Measurements from ENCODE around the gene MYBPC1. TPM values are rescaled to one million over a fixed set of nuclear protein-coding genes. Genes with fewer than 3 reads are reported as not detected.

Gene MYBPC1
- total and polyA plus RNA-seq, 9 of the 15 experiments (the other 6 are each of a cell fraction or from before 2014, with no cell fraction given): not detected

DNA sequence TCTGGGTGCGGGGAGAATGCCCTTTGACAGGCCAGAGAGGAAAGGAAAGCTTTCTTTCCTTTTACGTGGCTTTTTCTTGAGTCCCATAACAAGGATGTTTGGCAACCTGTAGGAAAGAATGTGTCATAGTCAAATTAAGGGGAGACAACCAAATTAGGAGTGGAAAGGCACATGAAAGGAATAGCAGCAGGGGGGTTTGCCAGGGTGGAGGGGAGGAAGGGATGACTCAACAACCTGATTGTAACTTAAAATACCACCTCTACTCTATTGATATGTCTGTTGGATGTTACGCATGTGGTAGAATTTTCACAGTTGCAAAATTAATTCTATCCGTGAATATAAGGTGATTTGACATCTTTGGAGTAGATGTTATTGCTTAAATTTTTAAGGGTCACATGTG, 28.5 kb upstream of the MYBPC1 start:
- ChIA-PET CTCF (ENCODE audit: low intra/inter-chr PET ratio) (no interaction called here), POLR2A (no interaction called here)
- ATAC-seq: no peak
- Histone ChIP-seq H2AFZ (ENCODE audit: low read depth, low read length) (no peak overlapping the region), H3K36me3 (ENCODE audit: control insufficient read depth, insufficient read depth, low read length) (no peaks in the 10 kb centered on the region), H3K4me2 (ENCODE audit: insufficient read depth, low read length) (no peak overlapping the region), H3K9me1 (ENCODE audit: control insufficient read depth, insufficient read depth, low read length) (no peaks in the 10 kb centered on the region), H3K4me1 (replicated peaks in 1 of 2; ENCODE audit: control insufficient read depth in 2 of 2, insufficient read depth in 2 of 2, low read length in 2 of 2) (no peaks in the 10 kb centered on the region), H3K4me3 (no peak overlapping the region), H3K79me2 (ENCODE audit: control insufficient read depth, insufficient read depth, low read length) (no peaks in the 10 kb centered on the region), H3K9me3 (replicated peaks; ENCODE audit: control insufficient read depth, insufficient read depth, low read depth, low read length) (no peaks in the 10 kb centered on the region), H3K9ac (ENCODE audit: insufficient read depth in 1 of 2, low read depth in 2 of 2, low read length in 2 of 2) (no peak overlapping the region), H3K27me3 (ENCODE audit: control insufficient read depth in 2 of 2, insufficient read depth in 2 of 2, low read length in 2 of 2) (peaks cover 21 to 23% of the 10 kb centered on the region in 2 experiments), H3K27ac (ENCODE audit: extremely low read depth, low read depth, low read length) (no peak overlapping the region), H4K20me1 (replicated peaks; ENCODE audit: control insufficient read depth, insufficient read depth, low read length) (0 out of 2 replicates have a peak, but pooled peaks cover 3% of the 10 kb centered on the region)
- intact Hi-C loops (cut with micrococcal nuclease): no loop called here
- no peak for DNase-seq (ENCODE audit: extremely low read depth in 1 of 4, low spot score in 3 of 4)
- TF ChIP-seq ZNF586 (CRISPR knock-in tag; conservative IDR thresholded peaks at IDR 0.05) (no peak), FOSL1 (tag; conservative IDR thresholded peaks at IDR 0.05) (peak; percentile 36; the same call in 1 of the 2 replicates)
- FAIRE-seq: no peak
- BruUV-seq (replicated peaks): no TSS peak
- in situ Hi-C loops (cut with MboI): no loop called here
- 10% methylated on average over 4 of the region's 4 CpGs for WGBS (ENCODE audit: insufficient coverage, low coverage, missing lambda C conversion rate)

DNA sequence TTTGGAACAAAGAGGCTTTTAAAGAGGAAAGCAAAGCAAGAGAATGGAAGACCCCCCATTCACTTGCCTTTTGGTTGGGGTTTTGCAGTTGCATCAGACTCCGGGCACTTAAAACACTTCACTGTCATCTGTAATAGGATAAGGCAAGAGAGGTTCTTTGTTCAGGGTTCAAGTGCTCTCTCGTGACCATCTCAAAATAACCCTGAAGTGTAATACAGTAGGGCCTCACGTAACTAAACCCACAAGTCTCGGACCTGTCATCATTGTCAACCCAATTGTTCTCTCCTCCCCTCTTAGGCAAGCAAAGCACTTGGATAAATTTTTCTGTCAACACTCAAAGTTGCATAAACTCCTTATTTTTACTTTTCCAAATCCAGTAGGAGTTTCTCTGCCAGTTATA, 26.9 kb upstream of the MYBPC1 start:
- WGBS (ENCODE audit: insufficient coverage, low coverage, missing lambda C conversion rate): 0% methylated on average over 4 of the region's 4 CpGs
- Histone ChIP-seq H3K9me1 (ENCODE audit: control insufficient read depth, insufficient read depth, low read length) (no peaks in the 10 kb centered on the region), H4K20me1 (replicated peaks; ENCODE audit: control insufficient read depth, insufficient read depth, low read length) (0 out of 2 replicates have a peak, but pooled peaks cover 3% of the 10 kb centered on the region), H2AFZ (ENCODE audit: low read depth, low read length) (no peak overlapping the region), H3K9ac (ENCODE audit: insufficient read depth in 1 of 2, low read depth in 2 of 2, low read length in 2 of 2) (no peak overlapping the region), H3K9me3 (replicated peaks; ENCODE audit: control insufficient read depth, insufficient read depth, low read depth, low read length) (no peaks in the 10 kb centered on the region), H3K4me3 (no peak overlapping the region), H3K4me2 (ENCODE audit: insufficient read depth, low read length) (no peak overlapping the region), H3K27ac (ENCODE audit: extremely low read depth, low read depth, low read length) (no peak overlapping the region), H3K79me2 (ENCODE audit: control insufficient read depth, insufficient read depth, low read length) (no peaks in the 10 kb centered on the region), H3K36me3 (ENCODE audit: control insufficient read depth, insufficient read depth, low read length) (no peaks in the 10 kb centered on the region), H3K27me3 (ENCODE audit: control insufficient read depth in 2 of 2, insufficient read depth in 2 of 2, low read length in 2 of 2) (peaks cover 18 to 21% of the 10 kb centered on the region in 2 experiments), H3K4me1 (replicated peaks in 1 of 2; ENCODE audit: control insufficient read depth in 2 of 2, insufficient read depth in 2 of 2, low read length in 2 of 2) (no peaks in the 10 kb centered on the region)
- FAIRE-seq (no peak), ATAC-seq (no peak), DNase-seq (ENCODE audit: extremely low read depth in 1 of 4, low spot score in 3 of 4) (no peak)
- intact Hi-C loops (cut with micrococcal nuclease): no loop called here
- in situ Hi-C loops (cut with MboI): no loop called here
- ChIA-PET CTCF (ENCODE audit: low intra/inter-chr PET ratio) (no interaction called here), POLR2A (no interaction called here)
- BruUV-seq (replicated peaks): no TSS peak
- TF ChIP-seq KLF6 (CRISPR knock-in tag; IDR thresholded peaks at IDR 0.05; ENCODE audit: borderline replicate concordance) (no peak), ZNF644 (tag; IDR thresholded peaks at IDR 0.05; ENCODE audit: low read depth) (no peak), ZNF12 (CRISPR knock-in tag; IDR thresholded peaks at IDR 0.05) (no peak), GTF2E2 (tag; IDR thresholded peaks at IDR 0.05) (no peak), TEAD2 (tag; IDR thresholded peaks at IDR 0.05) (no peak), MIER1 (IDR thresholded peaks at IDR 0.05; ENCODE audit: low read depth) (no peak)
- TF ChIP-seq, protein P1, sequence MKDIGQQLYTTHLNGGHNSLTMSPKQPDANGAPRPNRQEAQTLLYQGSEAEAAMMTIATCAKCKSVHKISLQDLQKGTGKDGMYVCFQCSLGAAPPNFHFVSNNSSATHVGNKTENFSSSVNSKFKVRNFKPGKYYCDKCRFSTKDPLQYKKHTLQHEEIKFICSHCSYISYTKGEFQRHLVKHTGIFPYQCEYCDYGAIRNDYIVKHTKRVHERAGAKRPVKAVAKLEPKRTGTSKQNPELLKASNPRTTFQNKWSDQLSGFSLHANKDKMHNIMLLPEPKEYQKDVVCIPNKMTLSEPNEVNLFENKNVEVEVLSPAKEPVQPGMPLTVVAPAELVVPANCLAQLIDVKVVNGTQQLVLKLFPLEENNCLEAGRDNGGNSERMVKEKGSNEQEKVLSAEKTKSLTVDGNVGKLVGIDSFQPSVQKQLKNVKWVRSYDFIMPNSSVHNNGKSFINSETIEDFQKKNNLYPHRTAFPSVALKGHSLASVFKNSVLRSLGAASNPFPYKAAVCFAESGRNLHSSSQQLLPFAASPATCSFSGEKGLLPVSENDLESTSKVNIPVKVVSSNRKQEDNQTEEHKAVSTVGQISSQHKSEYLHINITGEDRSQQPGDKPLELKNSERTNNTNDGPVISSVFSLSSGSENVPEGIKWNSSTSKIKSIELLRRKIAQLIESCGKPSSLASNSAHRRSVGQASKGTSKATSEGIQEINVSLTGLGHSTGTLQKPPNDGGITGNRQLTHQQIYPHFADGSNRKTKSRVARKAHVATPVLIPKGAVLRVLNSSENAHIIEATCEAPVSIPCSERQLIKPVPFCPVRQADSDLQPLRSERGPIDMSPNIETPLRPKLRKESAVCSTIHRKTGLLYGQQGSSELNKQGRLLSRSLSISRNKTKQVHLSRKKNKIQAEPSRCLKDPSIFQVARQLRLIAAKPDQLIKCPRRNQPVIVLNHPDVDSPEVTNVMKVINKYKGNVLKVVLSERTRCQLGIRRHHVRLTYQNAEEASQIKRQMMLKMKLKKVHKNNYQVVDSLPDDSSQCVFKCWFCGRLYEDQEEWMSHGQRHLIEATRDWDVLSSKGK (CRISPR knock-in tag; IDR thresholded peaks at IDR 0.05): no peak

Data from K562 (cell line).